Measurements from ENCODE around the gene KCNJ10. TPM values are rescaled to one million over a fixed set of nuclear protein-coding genes. Genes with fewer than 3 reads are reported as not detected.

Gene KCNJ10
- total RNA-seq, 1 donor from 2014 or later: not detected

DNA sequence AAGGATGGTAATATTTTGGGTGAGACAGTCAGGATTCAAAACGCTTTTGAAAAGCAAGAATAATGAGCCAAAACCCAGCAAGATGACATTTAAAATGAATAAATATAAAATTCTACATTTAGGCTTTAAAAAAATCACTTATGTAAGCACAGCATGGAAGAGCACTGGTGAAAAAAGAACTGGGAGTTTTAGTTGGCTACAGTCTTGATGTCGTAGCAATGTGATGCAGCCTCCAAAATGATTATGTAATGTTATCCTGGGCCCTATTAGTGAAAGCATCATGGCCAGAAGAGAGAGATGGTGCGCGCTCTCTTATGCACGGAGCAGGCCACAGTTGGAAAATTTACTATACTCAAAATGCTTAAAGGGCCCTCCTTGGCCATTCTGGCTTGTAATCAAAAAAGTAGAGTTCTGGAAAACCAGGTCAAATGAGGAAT is 16.5 kb upstream of the KCNJ10 start:
- H3K9me3 Mint-ChIP-seq (ENCODE audit: unreplicated experiment): no peaks in the 10 kb centered on the region
- peaks cover 9% of the 10 kb centered on the region for H3K36me3 Mint-ChIP-seq (ENCODE audit: unreplicated experiment)
- TF ChIP-seq, protein P1, sequence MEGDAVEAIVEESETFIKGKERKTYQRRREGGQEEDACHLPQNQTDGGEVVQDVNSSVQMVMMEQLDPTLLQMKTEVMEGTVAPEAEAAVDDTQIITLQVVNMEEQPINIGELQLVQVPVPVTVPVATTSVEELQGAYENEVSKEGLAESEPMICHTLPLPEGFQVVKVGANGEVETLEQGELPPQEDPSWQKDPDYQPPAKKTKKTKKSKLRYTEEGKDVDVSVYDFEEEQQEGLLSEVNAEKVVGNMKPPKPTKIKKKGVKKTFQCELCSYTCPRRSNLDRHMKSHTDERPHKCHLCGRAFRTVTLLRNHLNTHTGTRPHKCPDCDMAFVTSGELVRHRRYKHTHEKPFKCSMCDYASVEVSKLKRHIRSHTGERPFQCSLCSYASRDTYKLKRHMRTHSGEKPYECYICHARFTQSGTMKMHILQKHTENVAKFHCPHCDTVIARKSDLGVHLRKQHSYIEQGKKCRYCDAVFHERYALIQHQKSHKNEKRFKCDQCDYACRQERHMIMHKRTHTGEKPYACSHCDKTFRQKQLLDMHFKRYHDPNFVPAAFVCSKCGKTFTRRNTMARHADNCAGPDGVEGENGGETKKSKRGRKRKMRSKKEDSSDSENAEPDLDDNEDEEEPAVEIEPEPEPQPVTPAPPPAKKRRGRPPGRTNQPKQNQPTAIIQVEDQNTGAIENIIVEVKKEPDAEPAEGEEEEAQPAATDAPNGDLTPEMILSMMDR (IDR thresholded peaks at IDR 0.05): no peak
- no peak overlapping the region for H3K4me3 Mint-ChIP-seq (ENCODE audit: unreplicated experiment)
- DNase-seq (ENCODE audit: extremely low spot score, unreplicated experiment): no peak
- peaks cover 8% of the 10 kb centered on the region for H3K4me1 Mint-ChIP-seq (ENCODE audit: unreplicated experiment)
- H3K27ac Mint-ChIP-seq (ENCODE audit: unreplicated experiment): no peak overlapping the region
- H3K27me3 Mint-ChIP-seq (ENCODE audit: unreplicated experiment): peaks cover 22% of the 10 kb centered on the region

DNA sequence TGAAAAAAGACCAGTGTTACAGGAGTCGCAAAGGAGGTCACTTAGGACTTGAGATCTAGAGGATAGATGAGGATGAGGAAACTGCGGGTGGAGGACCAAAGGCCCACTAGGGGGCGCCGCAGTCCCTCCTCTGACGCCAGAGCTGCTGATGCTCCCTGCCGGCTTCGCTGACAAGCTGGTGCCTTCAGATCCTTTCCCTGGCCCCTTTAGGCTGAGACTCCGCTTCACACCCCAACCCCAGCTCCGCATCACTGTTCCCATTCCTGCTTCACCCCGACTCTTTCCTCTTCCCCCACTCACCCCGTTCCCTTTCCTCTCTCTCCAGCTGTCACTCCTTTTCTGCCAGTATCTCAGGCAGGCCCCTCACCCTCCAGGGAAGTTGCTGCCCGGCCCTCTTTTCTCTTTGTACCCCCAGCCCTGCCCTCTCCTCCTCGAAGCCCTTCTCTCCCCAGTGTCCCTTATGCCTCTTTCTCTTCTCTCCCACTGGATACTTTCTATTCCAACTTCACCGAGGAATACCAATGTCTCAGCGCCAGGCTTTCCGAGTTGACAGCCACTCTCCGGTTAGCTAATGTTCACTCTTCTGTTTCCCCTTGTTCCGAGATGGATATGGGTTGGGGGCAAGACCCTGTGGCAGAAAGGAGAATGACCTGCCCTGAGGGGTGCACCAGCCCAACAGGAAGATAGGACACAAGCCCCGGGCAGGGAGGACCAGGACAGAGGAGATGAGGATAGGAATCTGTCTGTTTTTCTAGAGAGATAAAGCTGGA is 15.9 kb upstream of the KCNJ10 start:
- Mint-ChIP-seq H3K4me1 (ENCODE audit: unreplicated experiment) (peaks cover 13% of the 10 kb centered on the region), H3K27me3 (ENCODE audit: unreplicated experiment) (peaks cover 28% of the 10 kb centered on the region), H3K4me3 (ENCODE audit: unreplicated experiment) (no peak overlapping the region), H3K9me3 (ENCODE audit: unreplicated experiment) (no peaks in the 10 kb centered on the region), H3K36me3 (ENCODE audit: unreplicated experiment) (peaks cover 9% of the 10 kb centered on the region), H3K27ac (ENCODE audit: unreplicated experiment) (no peak overlapping the region)
- TF ChIP-seq, protein P1 (IDR thresholded peaks at IDR 0.05): peak; percentile 89
- DNase-seq (ENCODE audit: extremely low spot score, unreplicated experiment): peak; percentile 92

- Mint-ChIP-seq H3K4me3 (ENCODE audit: unreplicated experiment) (no peak overlapping the region), H3K36me3 (ENCODE audit: unreplicated experiment) (peaks cover 9% of the 10 kb centered on the region), H3K27ac (ENCODE audit: unreplicated experiment) (no peak overlapping the region), H3K27me3 (ENCODE audit: unreplicated experiment) (peaks cover 38% of the 10 kb centered on the region), H3K9me3 (ENCODE audit: unreplicated experiment) (no peaks in the 10 kb centered on the region), H3K4me1 (ENCODE audit: unreplicated experiment) (peaks cover 16% of the 10 kb centered on the region)
- no peak for DNase-seq (ENCODE audit: extremely low spot score, unreplicated experiment)
- TF ChIP-seq, protein P1 (IDR thresholded peaks at IDR 0.05): no peak
These were observed 14.9 kb upstream of the KCNJ10 start for GRCh38 chr1:160084771-160085321.

DNA sequence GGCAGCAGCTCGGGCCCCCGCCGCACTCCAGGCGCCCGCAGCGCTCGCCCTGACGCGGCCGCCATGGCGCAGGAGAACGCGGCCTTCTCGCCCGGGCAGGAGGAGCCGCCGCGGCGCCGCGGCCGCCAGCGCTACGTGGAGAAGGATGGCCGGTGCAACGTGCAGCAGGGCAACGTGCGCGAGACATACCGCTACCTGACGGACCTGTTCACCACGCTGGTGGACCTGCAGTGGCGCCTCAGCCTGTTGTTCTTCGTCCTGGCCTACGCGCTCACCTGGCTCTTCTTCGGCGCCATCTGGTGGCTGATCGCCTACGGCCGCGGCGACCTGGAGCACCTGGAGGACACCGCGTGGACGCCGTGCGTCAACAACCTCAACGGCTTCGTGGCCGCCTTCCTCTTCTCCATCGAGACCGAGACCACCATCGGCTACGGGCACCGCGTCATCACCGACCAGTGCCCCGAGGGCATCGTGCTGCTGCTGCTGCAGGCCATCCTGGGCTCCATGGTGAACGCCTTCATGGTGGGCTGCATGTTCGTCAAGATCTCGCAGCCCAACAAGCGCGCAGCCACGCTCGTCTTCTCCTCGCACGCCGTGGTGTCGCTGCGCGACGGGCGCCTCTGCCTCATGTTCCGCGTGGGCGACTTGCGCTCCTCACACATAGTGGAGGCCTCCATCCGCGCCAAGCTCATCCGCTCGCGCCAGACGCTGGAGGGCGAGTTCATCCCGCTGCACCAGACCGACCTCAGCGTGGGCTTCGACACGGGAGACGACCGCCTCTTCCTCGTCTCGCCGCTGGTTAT is 14.2 kb upstream of the KCNJ10 start:
- H3K4me1 Mint-ChIP-seq (ENCODE audit: unreplicated experiment): peaks cover 16% of the 10 kb centered on the region
- no peaks in the 10 kb centered on the region for H3K9me3 Mint-ChIP-seq (ENCODE audit: unreplicated experiment)
- DNase-seq (ENCODE audit: extremely low spot score, unreplicated experiment): no peak
- H3K27me3 Mint-ChIP-seq (ENCODE audit: unreplicated experiment): peaks cover 45% of the 10 kb centered on the region
- no peak overlapping the region for H3K27ac Mint-ChIP-seq (ENCODE audit: unreplicated experiment)
- H3K4me3 Mint-ChIP-seq (ENCODE audit: unreplicated experiment): peak overlapping the region; percentile 52
- H3K36me3 Mint-ChIP-seq (ENCODE audit: unreplicated experiment): peaks cover 8% of the 10 kb centered on the region
- TF ChIP-seq, protein P1 (IDR thresholded peaks at IDR 0.05): peak; percentile 63

DNA sequence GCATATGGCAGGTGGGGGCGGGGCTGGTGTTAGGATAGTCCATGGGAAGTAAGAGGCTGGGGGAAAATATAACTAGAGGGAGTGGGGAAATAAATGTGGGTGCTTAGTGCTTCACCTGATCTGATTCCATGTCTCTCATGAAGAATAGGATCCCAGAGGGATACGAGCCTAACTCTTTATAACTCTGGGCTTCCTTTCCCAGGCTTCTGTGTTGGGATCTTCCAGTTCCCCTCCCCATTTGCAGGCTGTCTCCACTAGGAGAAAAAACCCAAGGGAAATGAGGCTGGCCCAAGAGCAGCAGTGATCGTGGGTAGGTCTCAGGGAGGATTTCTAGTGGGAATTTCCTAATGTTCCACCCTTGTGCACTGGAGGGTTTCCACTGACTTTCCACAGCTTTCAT is 13.0 kb upstream of the KCNJ10 start:
- Mint-ChIP-seq H3K27me3 (ENCODE audit: unreplicated experiment) (peaks cover 54% of the 10 kb centered on the region), H3K27ac (ENCODE audit: unreplicated experiment) (no peak overlapping the region), H3K4me1 (ENCODE audit: unreplicated experiment) (peaks cover 16% of the 10 kb centered on the region), H3K36me3 (ENCODE audit: unreplicated experiment) (no peaks in the 10 kb centered on the region), H3K4me3 (ENCODE audit: unreplicated experiment) (no peak overlapping the region), H3K9me3 (ENCODE audit: unreplicated experiment) (no peaks in the 10 kb centered on the region)
- TF ChIP-seq, protein P1 (IDR thresholded peaks at IDR 0.05): no peak
- no peak for DNase-seq (ENCODE audit: extremely low spot score, unreplicated experiment)

All from osteocyte (in vitro differentiated cells).